ENCODE results near the gene DRC1. TPM values are rescaled to one million over a fixed set of nuclear protein-coding genes. Genes with fewer than 3 reads are reported as not detected.

The DRC1 gene
- polyA plus RNA-seq, 1 of the 3 experiments (the other 2 are of a cell fraction), result 0.18 TPM

DNA sequence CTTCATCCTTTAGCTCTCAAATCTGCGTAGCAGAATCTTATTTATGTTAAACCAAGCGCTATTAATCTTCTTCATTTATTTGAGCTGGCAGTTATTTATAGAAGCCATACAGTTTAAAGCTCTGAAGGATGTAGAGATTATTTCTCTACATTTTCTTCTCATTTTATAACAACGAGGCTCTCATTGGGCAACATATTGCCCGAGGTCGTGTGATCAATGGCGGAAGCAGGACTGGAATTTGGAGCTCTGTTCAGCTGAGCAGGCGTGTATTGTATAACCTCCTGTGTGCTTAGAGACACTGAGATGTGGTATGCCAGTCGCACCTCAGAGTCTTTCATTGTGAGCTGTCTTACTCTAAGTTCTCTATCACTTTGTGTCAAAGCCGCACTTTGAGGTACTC is 17.5 kb upstream of the DRC1 start (continued):
- no peak for TF ChIP-seq EZH2phosphoT487 (IDR thresholded peaks at IDR 0.05; ENCODE audit: borderline replicate concordance, low read depth)
- no peak for TF ChIP-seq MXI1 (IDR thresholded peaks at IDR 0.05; ENCODE audit: low read depth, low read length)
- TF ChIP-seq POLR2AphosphoS5 (IDR thresholded peaks at IDR 0.05; ENCODE audit: low read depth, low read length), result no peak
- TF ChIP-seq, protein P1, sequence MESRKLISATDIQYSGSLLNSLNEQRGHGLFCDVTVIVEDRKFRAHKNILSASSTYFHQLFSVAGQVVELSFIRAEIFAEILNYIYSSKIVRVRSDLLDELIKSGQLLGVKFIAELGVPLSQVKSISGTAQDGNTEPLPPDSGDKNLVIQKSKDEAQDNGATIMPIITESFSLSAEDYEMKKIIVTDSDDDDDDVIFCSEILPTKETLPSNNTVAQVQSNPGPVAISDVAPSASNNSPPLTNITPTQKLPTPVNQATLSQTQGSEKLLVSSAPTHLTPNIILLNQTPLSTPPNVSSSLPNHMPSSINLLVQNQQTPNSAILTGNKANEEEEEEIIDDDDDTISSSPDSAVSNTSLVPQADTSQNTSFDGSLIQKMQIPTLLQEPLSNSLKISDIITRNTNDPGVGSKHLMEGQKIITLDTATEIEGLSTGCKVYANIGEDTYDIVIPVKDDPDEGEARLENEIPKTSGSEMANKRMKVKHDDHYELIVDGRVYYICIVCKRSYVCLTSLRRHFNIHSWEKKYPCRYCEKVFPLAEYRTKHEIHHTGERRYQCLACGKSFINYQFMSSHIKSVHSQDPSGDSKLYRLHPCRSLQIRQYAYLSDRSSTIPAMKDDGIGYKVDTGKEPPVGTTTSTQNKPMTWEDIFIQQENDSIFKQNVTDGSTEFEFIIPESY (IDR thresholded peaks at IDR 0.05; ENCODE audit: borderline replicate concordance, low read depth), result no peak

DNA sequence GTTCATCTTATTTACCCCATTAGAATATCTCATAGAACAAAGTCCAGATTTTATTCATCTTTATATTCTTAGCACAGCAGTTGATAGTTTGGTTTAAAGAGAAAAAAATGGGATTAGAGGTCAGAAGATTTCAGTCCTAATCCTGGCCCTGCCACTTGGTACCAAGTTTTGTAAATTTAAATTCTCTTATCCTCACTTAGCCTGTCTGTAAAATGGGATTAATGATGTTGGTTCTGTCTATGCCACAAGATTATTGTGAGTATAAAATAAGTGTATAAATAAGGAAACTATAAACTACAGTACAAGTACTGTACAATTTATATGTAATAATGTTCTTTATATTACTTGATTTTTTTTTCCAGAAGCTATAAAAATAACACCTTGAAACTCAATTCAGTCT is 17.1 kb upstream of the DRC1 start:
- Histone ChIP-seq H3F3A (replicated peaks; ENCODE audit: insufficient read depth) (no peaks in the 10 kb centered on the region), H3K9me3 (no peaks in the 10 kb centered on the region), H3K4me1 (ENCODE audit: control insufficient read depth in 1 of 2, insufficient read depth in 2 of 2, low read depth in 1 of 2, low read length in 1 of 2) (peaks cover 0 to 9% of the 10 kb centered on the region in 2 experiments; a peak in 2 of 4 replicates), H3K9me2 (no peaks in the 10 kb centered on the region), H3K36me3 (replicated peaks in 1 of 2; ENCODE audit: control insufficient read depth in 1 of 2, insufficient read depth in 2 of 2, low read length in 1 of 2) (peaks cover 41 to 77% of the 10 kb centered on the region in 2 experiments), H4K20me1 (ENCODE audit: insufficient read depth) (no peaks in the 10 kb centered on the region), H3K79me2 (ENCODE audit: insufficient read depth) (no peaks in the 10 kb centered on the region), H3K27me3 (ENCODE audit: insufficient read depth) (no peaks in the 10 kb centered on the region), H2AFZ (ENCODE audit: low read depth) (no peak overlapping the region), H3K9ac (no peak overlapping the region), H3K27ac (ENCODE audit: low read depth in 2 of 2, low read length in 1 of 2) (no peak overlapping the region), H3K4me3 (ENCODE audit: low read depth in 2 of 2, low read length in 1 of 2) (no peak overlapping the region), H3K4me2 (no peak overlapping the region)
- TF ChIP-seq, protein P2, sequence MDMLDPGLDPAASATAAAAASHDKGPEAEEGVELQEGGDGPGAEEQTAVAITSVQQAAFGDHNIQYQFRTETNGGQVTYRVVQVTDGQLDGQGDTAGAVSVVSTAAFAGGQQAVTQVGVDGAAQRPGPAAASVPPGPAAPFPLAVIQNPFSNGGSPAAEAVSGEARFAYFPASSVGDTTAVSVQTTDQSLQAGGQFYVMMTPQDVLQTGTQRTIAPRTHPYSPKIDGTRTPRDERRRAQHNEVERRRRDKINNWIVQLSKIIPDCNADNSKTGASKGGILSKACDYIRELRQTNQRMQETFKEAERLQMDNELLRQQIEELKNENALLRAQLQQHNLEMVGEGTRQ (IDR thresholded peaks at IDR 0.05; ENCODE audit: borderline replicate concordance, low read depth, low read length), result no peak
- TF ChIP-seq MEF2A (IDR thresholded peaks at IDR 0.05; ENCODE audit: borderline replicate concordance, low read depth) (no peak), NFIC (IDR thresholded peaks at IDR 0.05; ENCODE audit: borderline replicate concordance) (no peak), TAF1 (IDR thresholded peaks at IDR 0.05; ENCODE audit: borderline replicate concordance, low read depth, low read length) (no peak), CHD2 (IDR thresholded peaks at IDR 0.05; ENCODE audit: low read length, partially characterized antibody) (no peak), RAD21 (IDR thresholded peaks at IDR 0.05; ENCODE audit: low read length) (no peak)
- ChIA-PET POLR2A (no interaction called here), CTCF (interaction anchor here (0.7 to 1.6 kb wide), 5 partner anchors 9 to 34 kb away, joined by 3 to 7 read pairs (median 3); no protein-coding TSS in a partner anchor)
- DNase-seq, result no peak

DNA sequence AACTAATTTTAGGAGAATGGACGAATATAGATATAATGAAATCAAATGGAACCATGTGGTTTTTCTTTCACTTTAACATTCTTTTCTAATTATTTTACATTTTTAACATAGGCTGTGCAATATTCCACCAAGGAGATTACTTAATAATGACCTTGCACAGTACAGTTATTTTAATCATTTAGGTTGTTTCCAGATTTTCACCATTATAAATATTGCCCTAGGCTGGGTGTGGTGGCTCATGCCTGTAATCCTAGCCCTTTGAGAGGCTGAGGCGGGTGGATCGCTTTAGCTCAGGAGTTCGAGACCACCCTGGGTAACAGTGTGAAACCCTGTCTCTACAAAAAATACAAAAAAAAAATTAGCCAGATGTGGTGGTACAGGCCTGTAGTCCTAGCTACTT is 14.5 kb upstream of the DRC1 start:
- Histone ChIP-seq H3K9me3 (no peaks in the 10 kb centered on the region), H3K27me3 (ENCODE audit: insufficient read depth) (no peaks in the 10 kb centered on the region), H3K27ac (ENCODE audit: low read depth in 2 of 2, low read length in 1 of 2) (no peak overlapping the region), H2AFZ (ENCODE audit: low read depth) (no peak overlapping the region), H3K9me2 (no peaks in the 10 kb centered on the region), H3K4me1 (ENCODE audit: control insufficient read depth in 1 of 2, insufficient read depth in 2 of 2, low read depth in 1 of 2, low read length in 1 of 2) (no peaks in the 10 kb centered on the region; a peak in 1 of 4 replicates), H3K9ac (no peak overlapping the region), H3K4me3 (ENCODE audit: low read depth in 2 of 2, low read length in 1 of 2) (no peak overlapping the region), H3F3A (replicated peaks; ENCODE audit: insufficient read depth) (no peaks in the 10 kb centered on the region), H4K20me1 (ENCODE audit: insufficient read depth) (no peaks in the 10 kb centered on the region), H3K4me2 (no peak overlapping the region), H3K79me2 (ENCODE audit: insufficient read depth) (no peaks in the 10 kb centered on the region), H3K36me3 (replicated peaks in 1 of 2; ENCODE audit: control insufficient read depth in 1 of 2, insufficient read depth in 2 of 2, low read length in 1 of 2) (peaks cover 54 to 83% of the 10 kb centered on the region in 2 experiments)
- 95% methylated on average over 4 of the region's 4 CpGs for WGBS (ENCODE audit: low lambda C conversion rate)
- POLR2A ChIA-PET, result no interaction called here
- CTCF ChIA-PET, result interaction anchor here (0.6 kb wide), 1 partner anchor 445 kb away, joined by 3 read pairs; no protein-coding TSS in a partner anchor
- DNase-seq, result no peak
- no peak for TF ChIP-seq SIN3A (IDR thresholded peaks at IDR 0.05; ENCODE audit: borderline replicate concordance, low read depth, low read length)
- TF ChIP-seq MEF2A (IDR thresholded peaks at IDR 0.05; ENCODE audit: borderline replicate concordance, low read depth), result no peak
- TF ChIP-seq RAD21 (IDR thresholded peaks at IDR 0.05; ENCODE audit: low read length), result no peak
- no peak for TF ChIP-seq POLR2AphosphoS5 (IDR thresholded peaks at IDR 0.05; ENCODE audit: low read depth, low read length)
- TF ChIP-seq, protein P1 (IDR thresholded peaks at IDR 0.05; ENCODE audit: borderline replicate concordance, low read depth), result no peak
- TF ChIP-seq, protein P3, sequence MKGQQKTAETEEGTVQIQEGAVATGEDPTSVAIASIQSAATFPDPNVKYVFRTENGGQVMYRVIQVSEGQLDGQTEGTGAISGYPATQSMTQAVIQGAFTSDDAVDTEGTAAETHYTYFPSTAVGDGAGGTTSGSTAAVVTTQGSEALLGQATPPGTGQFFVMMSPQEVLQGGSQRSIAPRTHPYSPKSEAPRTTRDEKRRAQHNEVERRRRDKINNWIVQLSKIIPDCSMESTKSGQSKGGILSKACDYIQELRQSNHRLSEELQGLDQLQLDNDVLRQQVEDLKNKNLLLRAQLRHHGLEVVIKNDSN (IDR thresholded peaks at IDR 0.05; ENCODE audit: borderline replicate concordance, low read depth), result no peak
- no peak for TF ChIP-seq ELF1 (IDR thresholded peaks at IDR 0.05)
- no peak for TF ChIP-seq TEAD4 (IDR thresholded peaks at IDR 0.05; ENCODE audit: borderline replicate concordance, insufficient read depth)
- TF ChIP-seq EZH2phosphoT487 (IDR thresholded peaks at IDR 0.05; ENCODE audit: borderline replicate concordance, low read depth), result no peak
- TF ChIP-seq SMC3 (IDR thresholded peaks at IDR 0.05; ENCODE audit: low read depth, low read length), result no peak
- no peak for TF ChIP-seq NRF1 (IDR thresholded peaks at IDR 0.05; ENCODE audit: low read depth, low read length)
- TF ChIP-seq, protein P4, sequence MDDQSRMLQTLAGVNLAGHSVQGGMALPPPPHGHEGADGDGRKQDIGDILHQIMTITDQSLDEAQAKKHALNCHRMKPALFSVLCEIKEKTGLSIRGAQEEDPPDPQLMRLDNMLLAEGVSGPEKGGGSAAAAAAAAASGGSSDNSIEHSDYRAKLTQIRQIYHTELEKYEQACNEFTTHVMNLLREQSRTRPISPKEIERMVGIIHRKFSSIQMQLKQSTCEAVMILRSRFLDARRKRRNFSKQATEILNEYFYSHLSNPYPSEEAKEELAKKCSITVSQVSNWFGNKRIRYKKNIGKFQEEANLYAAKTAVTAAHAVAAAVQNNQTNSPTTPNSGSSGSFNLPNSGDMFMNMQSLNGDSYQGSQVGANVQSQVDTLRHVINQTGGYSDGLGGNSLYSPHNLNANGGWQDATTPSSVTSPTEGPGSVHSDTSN (IDR thresholded peaks at IDR 0.05), result no peak

Measured in SK-N-SH (cell line).